ENCODE results near the gene RAB33B. TPM values are rescaled to one million over a fixed set of nuclear protein-coding genes. Genes with fewer than 3 reads are reported as not detected.
"Not testable (repeated sequence)": the region's sequence is repeated elsewhere in the genome, so short reads cannot be mapped to it uniquely, and the experiment has no call there.

RAB33B gene
- 10 to 100 TPM; 12.1 to 14.0 (median 13.7) TPM for polyA plus RNA-seq (ENCODE audit: insufficient read length in 4 of 4)

DNA sequence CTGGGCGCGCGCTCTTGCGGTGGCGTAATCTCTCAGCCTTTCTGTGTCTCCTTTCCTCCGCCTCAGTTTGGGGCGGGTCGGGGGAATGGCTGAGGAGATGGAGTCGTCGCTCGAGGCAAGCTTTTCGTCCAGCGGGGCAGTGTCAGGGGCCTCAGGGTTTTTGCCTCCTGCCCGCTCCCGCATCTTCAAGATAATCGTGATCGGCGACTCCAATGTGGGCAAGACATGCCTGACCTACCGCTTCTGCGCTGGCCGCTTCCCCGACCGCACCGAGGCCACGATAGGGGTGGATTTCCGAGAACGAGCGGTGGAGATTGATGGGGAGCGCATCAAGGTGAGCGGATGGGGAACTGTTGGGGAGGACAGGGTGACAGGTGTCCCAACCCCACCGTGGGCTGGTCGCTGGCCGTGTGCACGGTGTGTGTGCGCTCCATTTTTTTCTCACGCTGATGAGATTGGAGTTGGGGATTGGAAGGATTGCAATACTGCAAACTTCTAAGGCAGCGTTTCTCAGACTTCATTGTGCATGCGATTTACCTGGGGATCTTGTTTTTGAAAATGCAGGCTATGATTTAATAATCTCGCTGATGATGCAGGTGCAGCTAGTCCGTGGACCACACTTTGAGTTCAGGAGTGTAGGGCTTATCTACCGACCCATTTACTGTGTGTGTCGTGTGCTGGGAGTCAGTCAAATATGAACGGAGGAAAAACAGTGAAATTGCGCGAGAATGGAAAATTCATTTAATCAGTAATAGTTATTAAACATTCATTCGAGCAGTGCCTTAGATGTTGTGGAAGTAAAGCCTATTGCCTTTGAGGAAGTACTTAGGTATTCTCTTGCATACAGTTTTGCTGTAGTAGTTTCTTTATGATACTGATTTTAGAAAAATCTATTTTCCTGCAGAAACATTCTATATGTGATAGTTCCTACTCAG is at the start of gene RAB33B:
Gene RAB33B (plus strand): TSS at position 11 of the 935 bp plus-strand sequence. CDS start 75 bp downstream, at position 86.
- peak in 2 of 4 donors; percentile 4 to 12 for DNase-seq (ENCODE audit: low read depth in 4 of 4, low spot score in 3 of 4)

DNA sequence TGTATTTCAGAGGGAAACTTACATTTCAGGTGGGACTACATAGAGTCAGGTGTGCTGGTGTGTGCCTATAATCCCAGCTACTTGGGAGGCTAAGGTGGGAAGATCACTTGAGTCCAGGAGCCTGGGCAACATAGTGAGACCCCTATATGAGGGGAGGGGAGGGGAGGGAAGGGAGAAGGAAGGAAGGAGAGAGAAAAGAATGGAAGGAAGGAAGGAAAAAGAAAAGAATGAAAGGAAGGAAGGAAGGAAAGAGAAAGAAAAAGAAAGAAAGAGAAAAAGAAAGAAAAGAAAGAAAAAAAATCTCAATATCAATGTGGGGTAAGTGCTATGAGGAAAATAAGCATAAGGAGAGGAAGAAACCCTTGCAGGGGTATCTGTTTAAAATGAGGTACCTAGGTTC is 43.6 kb upstream of the RAB33B start:
- DNase-seq (ENCODE audit: low read depth in 4 of 4, low spot score in 3 of 4), result no peak

DNA sequence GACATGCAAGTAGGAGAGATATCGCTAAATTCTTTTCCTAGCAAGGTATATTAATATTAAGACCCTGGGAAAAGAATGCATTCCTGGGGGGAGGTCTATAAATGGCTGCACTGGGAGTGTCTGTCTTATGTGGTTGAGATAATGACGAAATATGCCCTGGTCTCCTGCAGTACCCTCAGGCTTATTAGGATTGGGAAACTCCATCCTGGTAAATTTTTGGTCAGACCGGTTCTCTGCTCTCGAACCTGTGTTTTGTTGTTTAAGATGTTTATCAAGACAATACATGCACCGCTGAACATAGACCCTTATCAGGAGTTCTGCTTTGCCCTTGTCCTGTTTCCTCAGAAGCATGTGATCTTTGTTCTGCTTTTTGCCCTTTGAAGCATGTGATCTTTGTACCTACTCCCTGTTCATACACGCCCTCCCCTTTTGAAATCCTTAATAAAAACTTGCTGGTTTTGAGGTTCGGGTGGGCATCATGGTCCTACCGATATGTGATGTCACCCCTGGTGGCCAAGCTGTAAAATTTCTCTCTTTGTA is 39.2 kb upstream of the RAB33B start:
- DNase-seq (ENCODE audit: low read depth in 4 of 4, low spot score in 3 of 4), result not testable (repeated sequence)

DNA sequence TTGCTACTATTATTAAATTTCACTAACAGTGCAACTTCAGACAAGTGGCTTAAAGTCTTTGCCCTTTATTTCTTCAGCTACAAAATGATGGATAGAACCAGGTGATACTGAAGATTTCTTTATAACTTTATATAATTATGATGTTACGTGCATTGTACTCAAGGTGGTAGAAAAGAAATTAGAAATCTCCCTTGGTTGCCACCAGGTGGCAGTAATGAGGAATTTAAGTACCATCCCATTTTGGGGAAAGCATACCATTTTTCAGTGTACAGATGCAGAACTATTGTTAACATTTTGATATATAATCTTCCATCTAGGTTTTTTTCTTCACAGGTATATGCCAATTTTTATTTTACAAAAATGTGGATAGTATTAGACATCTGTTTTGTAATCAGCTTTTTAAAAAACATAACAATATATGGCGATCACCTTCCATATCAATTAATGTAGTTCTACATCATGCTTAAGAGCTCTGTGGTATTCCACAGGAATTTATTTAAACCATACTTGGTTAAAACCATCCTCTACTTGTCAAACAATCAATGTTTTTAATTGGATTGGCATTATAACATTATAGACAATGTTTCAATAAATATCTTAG is 37.7 kb upstream of the RAB33B start:
- DNase-seq (ENCODE audit: low read depth in 4 of 4, low spot score in 3 of 4), result peak in 1 of 4 donors; percentile 25

DNA sequence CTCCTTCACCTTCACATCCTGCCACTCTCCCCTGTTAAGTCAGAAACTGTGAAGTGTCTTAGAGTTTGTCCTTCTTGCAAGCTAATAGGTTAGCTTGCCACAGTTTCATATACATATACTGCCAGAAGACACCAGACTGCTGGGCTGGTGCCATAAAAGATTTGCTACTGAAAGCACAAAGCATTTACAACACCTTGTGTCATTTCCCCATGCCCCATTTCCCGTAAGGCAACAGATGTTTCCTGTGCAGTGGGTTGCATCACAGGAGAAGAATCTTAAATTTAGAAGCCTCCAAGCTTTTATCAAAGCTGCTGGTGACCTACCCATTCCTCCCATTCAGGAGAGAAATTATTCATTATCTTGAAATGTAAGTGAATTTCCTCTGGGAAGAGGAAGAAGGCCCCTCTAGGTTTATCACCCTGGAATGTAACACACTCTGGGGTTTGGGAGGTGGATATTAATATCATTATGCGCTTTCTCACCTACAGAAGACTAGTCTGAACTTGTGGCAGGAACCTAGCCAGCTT is 34.5 kb upstream of the RAB33B start:
- DNase-seq (ENCODE audit: low read depth in 4 of 4, low spot score in 3 of 4), result peak in 2 of 4 donors; percentile 22 to 28

DNA sequence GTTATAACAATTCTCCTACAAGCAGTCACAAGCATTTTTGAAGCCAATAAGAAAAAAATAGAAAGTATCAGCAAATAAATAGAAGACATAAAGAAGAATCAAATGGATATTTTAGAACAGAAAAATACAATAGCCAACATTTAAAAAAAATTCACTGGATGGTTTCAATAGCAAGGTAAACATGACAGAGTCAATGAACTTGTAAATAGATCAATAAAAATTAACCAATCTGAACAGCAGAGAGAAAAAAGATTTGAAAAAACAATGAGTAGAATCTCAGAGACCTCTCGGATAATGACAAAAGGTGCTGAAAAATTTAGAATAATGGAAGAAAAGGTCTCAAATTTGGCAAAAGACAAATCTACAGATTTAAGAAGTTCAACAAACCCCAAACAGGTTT is 33.3 kb upstream of the RAB33B start:
- DNase-seq (ENCODE audit: low read depth in 4 of 4, low spot score in 3 of 4), result no peak

DNA sequence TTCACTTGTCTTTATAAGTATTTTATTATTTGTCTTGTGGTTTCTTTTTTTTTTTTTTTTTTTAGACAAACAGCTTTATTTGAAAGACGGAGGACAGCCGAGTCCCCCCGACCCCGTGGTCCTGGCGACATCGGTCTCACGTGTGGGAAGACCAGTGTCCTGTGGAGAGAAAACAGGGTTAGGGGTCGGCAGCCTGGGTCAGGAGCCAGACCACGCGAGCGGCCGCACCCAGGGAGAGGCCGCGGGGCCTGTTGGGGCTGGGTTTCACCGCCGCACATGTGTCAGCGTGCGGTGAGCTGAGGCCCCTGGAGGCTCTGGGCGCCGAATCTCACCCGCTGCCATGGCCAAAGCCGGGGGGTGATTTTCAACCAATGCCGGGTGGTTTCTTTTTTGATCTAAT is 17.8 kb upstream of the RAB33B start:
- no peak for DNase-seq (ENCODE audit: low read depth in 4 of 4, low spot score in 3 of 4)

DNA sequence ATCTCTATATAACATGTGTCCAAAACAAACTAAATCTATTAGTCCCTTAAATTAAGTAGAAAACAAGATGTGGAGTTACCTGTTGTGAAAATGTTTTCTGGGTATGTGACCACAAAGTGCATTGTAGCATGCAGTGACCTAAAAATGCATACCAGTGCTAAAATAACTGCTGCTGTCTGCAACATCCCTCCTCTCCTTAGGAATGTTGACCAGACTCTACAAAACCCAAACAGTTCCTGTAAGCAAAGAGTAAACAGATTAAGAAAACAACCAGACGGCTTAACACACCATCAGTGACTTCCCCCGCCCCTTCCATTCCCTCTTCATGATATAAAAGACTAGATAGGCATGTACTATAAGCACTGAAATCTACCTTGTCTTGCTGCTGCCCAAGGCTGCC is 15.8 kb upstream of the RAB33B start:
- no peak for DNase-seq (ENCODE audit: low read depth in 4 of 4, low spot score in 3 of 4)

DNA sequence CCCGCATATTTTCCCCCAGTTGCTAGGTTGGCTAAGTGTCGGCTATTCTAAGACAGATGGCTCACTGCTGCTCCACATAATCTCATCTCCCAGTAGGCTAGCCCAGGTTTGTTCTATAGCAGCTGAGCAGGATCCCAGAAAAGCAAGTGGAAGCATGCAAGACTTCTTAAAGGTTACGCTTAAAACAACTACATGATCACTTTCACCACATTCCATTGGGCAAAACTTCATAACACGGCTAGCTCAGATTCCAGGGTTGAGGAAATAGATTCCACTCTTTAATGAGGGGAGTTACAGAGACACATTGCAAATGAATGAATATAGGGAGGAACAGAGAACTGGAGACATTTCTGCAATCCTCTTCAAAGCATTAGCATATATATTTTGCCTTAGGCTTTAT is 12.9 kb upstream of the RAB33B start:
- no peak for DNase-seq (ENCODE audit: low read depth in 4 of 4, low spot score in 3 of 4)

DNA sequence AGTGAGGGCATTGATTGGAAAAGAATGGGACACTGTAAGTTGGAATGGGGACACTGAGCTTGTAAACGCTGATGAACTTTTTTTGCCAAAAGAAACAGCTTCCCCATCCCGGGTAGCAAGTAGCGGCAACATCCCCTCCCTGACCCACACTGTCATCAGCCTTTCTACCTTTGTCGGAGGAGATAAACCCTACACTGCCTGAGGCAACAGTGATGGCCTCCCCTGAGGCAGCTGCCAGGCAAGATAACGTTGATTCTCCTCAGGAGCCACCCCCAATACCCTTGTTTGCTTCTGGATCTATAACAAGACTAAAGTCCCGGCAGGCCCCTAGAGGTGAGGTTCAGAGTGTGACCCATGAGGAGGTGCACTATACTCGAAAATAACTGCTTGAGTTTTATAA is 10.3 kb upstream of the RAB33B start:
- no peak for DNase-seq (ENCODE audit: low read depth in 4 of 4, low spot score in 3 of 4)

DNA sequence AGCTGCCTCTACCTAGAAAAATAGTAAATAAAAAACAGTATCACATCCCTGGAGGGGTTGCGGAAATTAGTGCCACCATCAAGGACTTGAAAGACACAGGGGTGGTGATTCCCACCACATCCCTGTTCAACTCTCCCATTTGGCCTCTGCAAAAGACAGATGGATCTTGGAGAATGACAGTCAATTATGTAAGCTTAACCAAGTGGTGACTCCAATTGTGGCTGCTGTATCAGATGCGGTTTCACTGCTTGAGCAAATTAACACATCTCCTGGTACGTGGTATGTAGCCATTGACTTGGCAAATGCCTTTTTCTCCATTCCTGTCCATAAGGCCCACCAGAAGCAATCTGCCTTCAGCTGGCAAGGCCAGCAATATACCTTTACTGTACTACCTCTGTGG is 9.0 kb upstream of the RAB33B start:
- not testable (repeated sequence) for DNase-seq (ENCODE audit: low read depth in 4 of 4, low spot score in 3 of 4)

DNA sequence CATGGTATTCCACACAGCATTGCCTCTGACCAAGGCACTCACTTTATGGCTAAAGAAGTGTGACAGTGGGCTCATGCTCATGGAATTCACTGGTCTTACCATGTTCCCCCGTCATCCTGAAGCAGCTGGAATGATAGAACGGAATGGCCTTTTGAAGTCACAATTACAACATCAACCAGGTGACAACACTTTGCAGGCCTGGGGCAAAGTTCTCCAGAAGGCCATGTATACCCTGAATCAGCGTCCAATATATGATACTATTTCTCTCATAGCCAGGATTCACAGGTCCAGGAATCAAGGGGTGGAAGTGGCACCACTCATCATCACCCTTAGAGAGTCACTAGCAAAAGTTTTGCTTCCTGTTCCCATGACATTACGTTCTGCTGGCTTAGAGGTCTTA is 6.8 kb upstream of the RAB33B start:
- DNase-seq (ENCODE audit: low read depth in 4 of 4, low spot score in 3 of 4), result not testable (repeated sequence)

DNA sequence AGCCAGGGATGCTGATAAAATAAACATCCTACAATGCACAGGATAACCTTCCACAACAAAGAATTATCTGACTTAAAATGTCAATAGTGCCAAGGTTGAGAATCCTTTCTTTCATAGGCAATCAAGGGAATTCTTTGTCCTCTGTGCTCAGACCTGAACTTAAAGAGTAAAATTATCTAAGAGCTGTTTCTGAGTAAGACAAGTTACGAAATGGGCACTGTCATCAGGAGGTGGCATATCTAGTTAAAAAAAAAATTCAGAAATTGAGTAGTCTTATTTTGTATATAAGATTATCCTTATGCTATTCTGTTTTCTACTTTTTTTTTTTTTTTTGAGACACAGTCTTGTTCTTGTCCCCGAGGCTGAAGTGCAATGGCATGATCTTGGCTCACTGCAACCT is 3.3 kb upstream of the RAB33B start:
- DNase-seq (ENCODE audit: low read depth in 4 of 4, low spot score in 3 of 4), result no peak

DNA sequence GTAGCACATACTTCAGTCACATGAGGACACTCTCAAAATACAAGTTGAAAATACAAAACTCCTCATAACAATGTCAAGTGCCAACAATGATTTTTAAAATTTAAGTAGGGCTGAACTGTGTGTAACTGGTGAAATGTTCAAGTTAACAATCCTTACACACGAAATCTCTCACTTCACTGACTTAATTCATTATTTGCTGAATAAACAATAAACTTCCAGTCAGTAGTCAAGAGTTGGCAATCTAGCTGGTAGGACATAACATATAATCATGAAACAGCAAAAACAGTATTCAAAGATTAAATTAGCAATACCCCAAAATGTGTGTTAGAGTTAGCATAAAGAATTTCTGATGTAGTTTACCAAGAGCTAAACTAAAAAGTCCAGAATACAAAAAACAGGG is 1.9 kb upstream of the RAB33B start:
- no peak for DNase-seq (ENCODE audit: low read depth in 4 of 4, low spot score in 3 of 4)

DNA sequence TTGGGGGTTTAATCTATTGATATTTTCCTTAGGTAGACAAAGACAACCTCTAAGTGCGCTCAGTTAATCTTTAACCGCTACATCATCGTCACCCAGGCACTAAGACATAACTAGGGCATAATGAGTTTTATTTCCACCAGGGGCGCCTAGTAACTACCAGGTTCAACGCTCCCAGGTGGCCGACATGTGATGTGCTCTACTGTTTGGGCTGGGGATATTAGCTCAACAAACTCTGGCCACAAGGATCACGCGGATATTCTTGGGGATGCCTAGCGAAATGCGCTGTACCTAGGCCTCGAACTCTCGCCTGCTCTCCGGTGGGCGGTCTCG is 915 bp upstream of the RAB33B start:
- peak in 1 of 4 donors; percentile 44 for DNase-seq (ENCODE audit: low read depth in 4 of 4, low spot score in 3 of 4)

DNA sequence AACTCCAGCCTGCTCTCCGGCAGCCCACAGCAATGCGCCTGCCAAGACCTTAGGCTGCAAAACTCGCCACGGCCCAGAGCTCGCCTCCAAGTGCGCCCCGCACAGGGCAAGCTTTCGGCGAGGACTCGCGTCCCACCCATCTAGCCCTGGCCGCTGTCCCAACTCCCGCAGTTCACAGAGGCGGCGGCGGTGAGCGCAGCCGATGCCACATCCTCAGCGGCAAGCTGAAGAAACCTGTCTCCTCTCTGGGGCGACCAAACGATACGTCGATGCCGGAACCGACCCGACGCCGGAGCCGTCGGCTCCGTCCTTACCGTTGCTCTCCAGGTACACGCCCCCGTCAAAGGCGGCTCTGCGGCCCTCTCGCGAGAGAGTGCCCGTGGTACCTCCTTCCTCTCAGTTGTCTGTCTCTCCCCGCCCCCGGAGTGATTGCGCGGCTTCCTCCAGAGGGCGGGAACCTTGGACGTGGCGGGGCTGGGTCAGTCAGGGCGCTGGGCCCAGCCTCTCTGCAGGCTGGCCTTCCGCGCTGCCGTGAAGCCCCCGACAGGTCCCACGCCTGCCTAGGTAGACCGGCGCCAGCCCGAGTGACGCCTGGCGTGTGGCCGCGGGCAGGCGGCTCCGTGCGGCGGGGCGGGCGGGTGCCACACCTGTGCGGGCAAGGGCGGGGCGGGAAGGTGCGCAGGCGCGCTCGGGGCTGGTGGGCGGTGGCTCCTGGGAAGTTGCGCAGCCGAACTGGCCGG is 380 bp upstream of the RAB33B start:
- DNase-seq (ENCODE audit: low read depth in 4 of 4, low spot score in 3 of 4), result peak; percentile 93 to 94 (median 94)

DNA sequence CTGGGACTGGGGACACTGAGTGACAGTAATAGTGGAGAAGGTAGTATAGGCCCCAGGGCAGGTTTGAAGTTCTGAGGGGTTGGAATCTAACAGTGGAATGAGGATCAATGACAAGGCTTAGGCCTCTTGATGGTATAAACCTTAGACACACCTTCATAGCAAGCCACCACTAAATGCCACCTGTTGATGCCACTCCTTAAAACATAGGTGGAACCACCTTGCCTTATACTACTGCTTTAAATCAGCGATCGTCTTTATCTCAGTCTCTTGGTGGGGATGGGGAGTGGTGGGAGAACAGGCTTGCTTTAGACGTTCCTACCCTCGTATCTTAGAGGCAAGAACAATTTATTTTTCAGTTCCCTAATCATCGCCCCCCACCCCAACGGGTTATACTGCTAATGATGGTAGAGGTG is 1.2 kb downstream of the RAB33B start:
- no peak for DNase-seq (ENCODE audit: low read depth in 4 of 4, low spot score in 3 of 4)

DNA sequence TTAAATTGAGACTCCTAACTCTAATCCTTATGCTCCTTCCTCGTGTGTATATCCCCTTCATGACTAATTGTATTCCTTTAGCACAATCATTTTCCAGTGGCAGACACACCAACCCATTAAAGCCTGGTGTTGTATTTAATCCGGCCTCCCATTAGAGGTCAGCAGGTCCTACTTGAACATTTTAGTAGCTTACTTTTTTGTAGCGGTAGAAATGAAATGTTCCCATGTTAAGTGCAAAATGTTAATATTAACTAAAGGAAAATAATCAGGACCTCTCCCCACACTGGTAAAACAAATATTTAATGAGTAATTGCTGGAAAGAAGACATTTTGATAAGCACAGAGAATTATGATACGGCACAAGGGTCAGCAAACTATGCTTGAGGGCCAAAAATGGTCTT is 3.4 kb downstream of the RAB33B start:
- DNase-seq (ENCODE audit: low read depth in 4 of 4, low spot score in 3 of 4), result no peak

DNA sequence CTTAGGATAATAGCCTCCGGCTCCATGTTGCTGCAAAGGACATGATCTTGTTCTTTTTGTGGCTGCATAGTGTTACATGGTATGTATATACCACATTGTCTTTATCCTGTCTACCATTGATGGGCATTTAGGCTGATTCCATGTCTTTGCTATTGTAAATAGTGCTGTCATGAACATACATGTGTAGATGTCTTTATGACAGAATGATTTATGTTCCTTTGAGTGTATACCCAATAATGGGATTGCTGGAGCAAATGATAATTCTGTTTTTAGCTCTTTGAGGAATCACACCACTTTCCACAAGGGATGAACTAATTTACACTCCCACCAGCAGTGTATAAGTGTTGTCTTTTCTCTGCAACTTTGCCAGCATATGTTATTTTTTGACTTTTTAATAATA is 4.6 kb downstream of the RAB33B start:
- no peak for DNase-seq (ENCODE audit: low read depth in 4 of 4, low spot score in 3 of 4)

DNA sequence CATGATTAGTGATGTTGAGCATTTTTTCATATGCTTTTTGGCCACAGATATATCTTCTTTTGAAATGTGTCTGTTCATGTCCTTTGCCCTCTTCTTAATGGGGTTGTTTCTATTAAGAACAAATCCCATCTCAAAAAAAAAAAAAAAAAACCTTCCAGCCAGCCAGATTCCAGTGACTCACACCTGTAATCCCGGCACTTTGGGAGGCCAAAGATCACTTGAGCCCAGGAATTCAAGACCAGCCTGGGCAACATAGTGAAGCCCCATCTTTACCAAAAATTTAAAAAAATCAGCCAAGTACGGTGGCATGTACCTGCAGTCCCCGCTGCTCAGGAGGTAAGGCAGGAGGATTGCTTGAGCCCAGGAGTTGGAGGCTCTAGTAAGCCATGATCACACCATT is 5.1 kb downstream of the RAB33B start:
- DNase-seq (ENCODE audit: low read depth in 4 of 4, low spot score in 3 of 4), result no peak

DNA sequence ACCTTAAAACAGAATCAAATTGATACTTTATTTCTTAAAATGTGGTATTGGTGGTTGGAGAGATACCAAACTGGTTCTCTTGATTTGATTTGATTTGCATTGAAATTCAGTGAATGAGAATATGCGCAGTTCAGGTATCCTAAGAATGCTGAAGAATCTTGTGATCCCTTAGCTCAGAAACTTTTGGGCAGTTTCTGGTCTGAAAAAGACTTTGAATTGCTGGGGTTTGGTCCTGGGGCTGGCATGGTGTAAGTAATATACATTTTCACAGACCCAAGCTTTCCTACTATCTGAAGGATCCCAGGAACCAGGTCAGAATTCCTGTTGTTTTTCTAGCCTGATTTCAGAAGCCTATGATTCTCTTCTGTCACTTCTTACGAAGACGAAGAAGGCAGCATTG is 6.6 kb downstream of the RAB33B start:
- no peak for DNase-seq (ENCODE audit: low read depth in 4 of 4, low spot score in 3 of 4)
